ENCODE results near the gene HSF4. TPM values are rescaled to one million over a fixed set of nuclear protein-coding genes. Genes with fewer than 3 reads are reported as not detected.

HSF4 gene
- total RNA-seq, 1 donor from 2014 or later, result 3.7 TPM

- no peak for FAIRE-seq
- DNase-seq (ENCODE audit: low spot score in 2 of 2), result no peak
These were observed 48.9 kb downstream of the HSF4 start for GRCh38 chr16:67213197-67214019.

GRCh38 chr16:67215706-67216105 is 51.2 kb downstream of the HSF4 start:
- FAIRE-seq, result no peak
- no peak for DNase-seq (ENCODE audit: low spot score in 2 of 2)

- no peak for FAIRE-seq
- DNase-seq (ENCODE audit: low spot score in 2 of 2), result no peak
These were observed 52.3 kb downstream of the HSF4 start for GRCh38 chr16:67216612-67217490.

Small RNAs within 50 kb of the gene (small RNA-seq; reads per million reads assigned to genes)
- 12.0 reads per million, percentile 96 among the genes with 10 or more reads in this experiment for gene MIR328

Other genes starting within 250 kb of the HSF4 start
- gene CDH16, start 245.9 kb upstream of the HSF4 start, total RNA-seq, result not detected
- 2.4 TPM for gene RRAD, start 239.2 kb upstream of the HSF4 start, total RNA-seq
- 105 TPM for gene CIAO2B, start 230.3 kb upstream of the HSF4 start, total RNA-seq
- 22.8 TPM for gene CES2, start 229.2 kb upstream of the HSF4 start, total RNA-seq
- under 0.01 TPM for gene CES3, start 203.5 kb upstream of the HSF4 start, total RNA-seq
- gene CES4A, start 176.2 kb upstream of the HSF4 start, total RNA-seq, result 9.0 TPM
- 55.0 TPM for gene CBFB, start 135.6 kb upstream of the HSF4 start, total RNA-seq
- 17.1 TPM for gene PHAF1, start 54.8 kb upstream of the HSF4 start, total RNA-seq
- 1.2 TPM for gene B3GNT9, start 13.7 kb upstream of the HSF4 start, total RNA-seq
- 0.82 TPM for gene TRADD, start 4.8 kb upstream of the HSF4 start, total RNA-seq
- gene FBXL8, start 4.8 kb upstream of the HSF4 start, total RNA-seq, result 0.82 TPM
- gene NOL3, start 5.8 kb downstream of the HSF4 start, total RNA-seq, result 3.7 TPM
- gene MATCAP1, start 19.2 kb downstream of the HSF4 start, total RNA-seq, result 52.2 TPM
- gene EXOC3L1, start 25.4 kb downstream of the HSF4 start, total RNA-seq, result 1.2 TPM
- 19.6 TPM for gene E2F4, start 27.4 kb downstream of the HSF4 start, total RNA-seq
- 0.41 TPM for gene ELMO3, start 34.4 kb downstream of the HSF4 start, total RNA-seq
- 21.2 TPM for gene TMEM208, start 62.4 kb downstream of the HSF4 start, total RNA-seq
- gene FHOD1, start 82.7 kb downstream of the HSF4 start, total RNA-seq, result 1.6 TPM
- gene SLC9A5, start 84.2 kb downstream of the HSF4 start, total RNA-seq, result 0.41 TPM
- gene PLEKHG4, start 114.8 kb downstream of the HSF4 start, total RNA-seq, result 2.9 TPM
- under 0.01 TPM for gene KCTD19, start 162.0 kb downstream of the HSF4 start, total RNA-seq
- gene LRRC36, start 162.1 kb downstream of the HSF4 start, total RNA-seq, result 2.4 TPM
- 2.0 TPM for gene TPPP3, start 228.8 kb downstream of the HSF4 start, total RNA-seq

Data from frontal cortex (tissue), 4 donors.